Heart left ventricle (tissue), 16 donors: ENCODE data around the gene ARV1. TPM values are rescaled to one million over a fixed set of nuclear protein-coding genes. Genes with fewer than 3 reads are reported as not detected.

Experiments
- ATAC-seq, 4 donors: fragments of 200-7000 bp; cut with Tn5 transposase; one replicate each; pipeline ENCODE4 v1.9.1; 2020 to 2022; ENCODE audit warnings: moderate library complexity in 4 of 4, mild to moderate bottlenecking in 3 of 4, moderate number of reproducible peaks in 1 of 4
- DNase-seq, 5 donors: peaks; one replicate each; pipeline ENCODE4 v3.0.0-alpha.2; 2020
- H3K27ac ChIP-seq, 12 donors: fragments of 200-600 bp; sonication (generic) in 4 of 12; one replicate each; pipeline versions ENCODE4 v1.5.0 to v1.8.0; 2016 to 2022; ENCODE audit warnings: mild to moderate bottlenecking in 2 of 12
- H3K27me3 ChIP-seq, 9 donors: fragments of 200-600 bp; sonication (generic) in 2 of 9; one replicate each; pipeline versions ENCODE4 v1.5.1 to v1.8.0; 2016 to 2022; ENCODE audit warnings: mild to moderate bottlenecking in 3 of 9
- H3K36me3 ChIP-seq, 9 donors: fragments of 200-600 bp; sonication (generic) in 2 of 9; one replicate each; pipeline versions ENCODE4 v1.5.0 to v1.8.0; 2018 to 2022; ENCODE audit warnings: mild to moderate bottlenecking in 2 of 9
- H3K4me1 ChIP-seq, 12 donors: fragments of 200-600 bp; sonication (generic) in 4 of 12; one replicate each; pipeline versions ENCODE4 v1.5.0 to v1.8.0; 2016 to 2022; ENCODE audit warnings: mild to moderate bottlenecking in 3 of 12
- H3K4me3 ChIP-seq, 12 donors: fragments of 200-600 bp; sonication (generic) in 4 of 12; one replicate each; pipeline versions ENCODE4 v1.5.0 to v1.8.0; 2017 to 2022; ENCODE audit warnings: mild to moderate bottlenecking in 9 of 12, moderate library complexity in 4 of 12
- H3K9me3 ChIP-seq, 12 donors: fragments of 200-600 bp; sonication (generic) in 4 of 12; one replicate each; pipeline versions ENCODE4 v1.5.0 to v1.8.0; 2016 to 2022; ENCODE audit warnings: mild to moderate bottlenecking in 1 of 12
- CTCF ChIP-seq, 12 donors: fragments of 200-600 bp; sonication (generic) in 4 of 12; IDR thresholded peaks; one replicate each; pipeline versions ENCODE4 v1.5.0 to v1.8.0; 2018 to 2022; ENCODE audit warnings: antibody characterized with exemption in 12 of 12, mild to moderate bottlenecking in 5 of 12
- POLR2A ChIP-seq, 2 donors: fragments of 450-650 bp; IDR thresholded peaks; one replicate each; pipeline ENCODE4 v1.6.1; 2017; ENCODE audit warnings: antibody characterized with exemption in 2 of 2, mild to moderate bottlenecking in 2 of 2, moderate library complexity in 2 of 2
- WGBS, 4 donors: extraction: QIAGEN DNeasy Blood & Tissue Kit in 2 of 4; methylation state at CpG; one replicate each; pipeline versions ENCODE4 v1.1.5 to v1.1.7; 2013 to 2018; 5-methylcytosine and 5-hydroxymethylcytosine counted together
- intact Hi-C, 10 donors: fragments of 100-400 bp; cut with DNase I; formaldehyde crosslinking; loops; one replicate each; pipeline versions ENCODE4 v1.11.1 to v1.14.2; 2022
- long read RNA-seq, 3 donors: library from polyadenylated mRNA; unstranded; transcript quantifications; one replicate each; pipeline ENCODE4 v2.0.0, GENCODE V29; 2020 to 2021
- polyA plus RNA-seq, 2 donors: library from polyadenylated mRNA; stranded (reverse); fragments of 200-250 nt; gene quantifications; one replicate each; pipeline ENCODE4 v1.2.3, GENCODE V29; 2013
- total RNA-seq, 9 donors: library from RNA; depleted of rRNA in 2 of 9; stranded (reverse); fragments of >200 nt in 2 of 9; fragmentation: NEBNext Ultra II Directional in 3 of 9; extraction: Animal tissue kit (Norgen Biotek cat#: 25700) in 3 of 9; gene quantifications; one replicate each; pipeline versions ENCODE4 v1.1.0 to v1.2.4, GENCODE V29; 2016 to 2023
- donor health status: ischemic (EF 13 %, LVEDD 7.1; RV severe dilation, severe dysfunction).
- donor health status: healthy with polysubstance abuse.
- donor health status: DM: no; HTN: yes; CAD: no.
- donor health status: DM: no; HTN: no; CAD: no.
- donor health status: ischemic (EF 25% LVEDD 6.9; RV normal size, moderate dysfunction).
- donor health status: ischemic (EF 25% LVEDD 5.7; RV mildly dilated, moderate dysfunction).
- donor health status: healthy.
- donor health status: DM: yes; HTN: yes; CAD: no.
- donor health status: ischemic (EF 35%, LVEDD 5.7; RV mildly dilated, moderate dysfunction).
- donor health status: nonischemic (EF 11% LVEDD 7.7; RV severe dilation, severe dysfunction).
- donor health status: DM: yes; HTN: yes; CAD: no.
- donor health status: PGD.
- donor health status: ischemic (EF 29% LVEDD 5.4; RV normal size, mild dysfunction).
- donor health status: nonischemic (EF 23%, LVEDD 6.1; RV moderate dilation, normal function).

ARV1 gene
- total RNA-seq (10 to 100 TPM; 16.3 to 24.8 (median 22.0) TPM), polyA plus RNA-seq (10 to 100 TPM; 24.5 to 49.7 TPM)
- long read RNA-seq, donor 1, transcript ARV1-201 (6 exons, 1,335 nt), result major isoform, 14 of 17 reads
- long read RNA-seq, donor 1, partial matches to known transcripts, result 0 of 17 reads
- long read RNA-seq, donor 1, other reads (novel, unspliced or antisense), result 3 of 17 reads
- long read RNA-seq, donor 2, transcript ARV1-201 (6 exons, 1,335 nt), result major isoform, 70 of 89 reads
- long read RNA-seq, donor 2, partial matches to known transcripts, result 0 of 89 reads
- long read RNA-seq, donor 2, other reads (novel, unspliced or antisense), result 17 of 89 reads
- long read RNA-seq, donor 3, transcript ARV1-201 (6 exons, 1,335 nt), result major isoform, 12 of 16 reads
- long read RNA-seq, donor 3, partial matches to known transcripts, result 1 of 16 reads
- long read RNA-seq, donor 3, other reads (novel, unspliced or antisense), result 3 of 16 reads

GRCh38 chr1:230978491-230979388 lies at the start of gene ARV1, which contains the start of gene TTC13:
Gene ARV1, plus strand, starts transcription at chr1:230979094. Its CDS starts 12 bp downstream, at chr1:230979106.
Gene TTC13, minus strand, starts transcription at chr1:230978861. Its CDS starts 31 bp downstream, at chr1:230978830.
- peak within 1 kb of the TSS; percentile 40 to 92 (median 80) for H3K4me3 ChIP-seq
- TF ChIP-seq POLR2A (IDR thresholded peaks at IDR 0.05) (peak in 1 of 2 donors; percentile 79), CTCF (IDR thresholded peaks at IDR 0.05) (peak in 7 of 12 donors; percentile 19 to 48 (median 28))
- DNase-seq (peak; percentile 98 to 100 (median 99)), ATAC-seq (peak; percentile 100)
- no peaks in the 10 kb centered on the region for H3K9me3 ChIP-seq
- intact Hi-C loops, result loop anchor here in 3 of 10 donors (1.0 to 10.0 kb wide), 4 partner anchors 61 to 233 kb away; partner anchors contain the start of gene C1orf198 (in 1 of the 3)
- H3K36me3 ChIP-seq, result peaks cover 0 to 32% (median 9%) of the 10 kb centered on the region in 9 donors
- 0 to 1% (median 1%) methylated on average over 45 to 79 of the region's 79 CpGs for WGBS, 4 donors
- H3K4me1 ChIP-seq, result peaks cover 0 to 41% (median 20%) of the 10 kb centered on the region in 12 donors
- H3K27me3 ChIP-seq, result no peaks in the 10 kb centered on the region
- H3K27ac ChIP-seq, result peak within 1 kb of the TSS; percentile 75 to 88 (median 80)

- Histone ChIP-seq H3K27me3 (no peaks in the 10 kb centered on the region), H3K36me3 (peaks cover 0 to 93% (median 67%) of the 10 kb centered on the region in 9 donors), H3K27ac (no peak overlapping the region), H3K4me3 (no peak overlapping the region), H3K9me3 (no peaks in the 10 kb centered on the region), H3K4me1 (no peaks in the 10 kb centered on the region)
- TF ChIP-seq POLR2A (IDR thresholded peaks at IDR 0.05) (no peak), CTCF (IDR thresholded peaks at IDR 0.05) (no peak)
- WGBS, 4 donors, result 88 to 95% (median 93%) methylated on average over 3 of the region's 3 CpGs
- intact Hi-C loops, result no loop called here
- no peak for DNase-seq
- no peak for ATAC-seq
Measured at GRCh38 chr1:230930986-230931385, 47.9 kb upstream of the ARV1 start.

GRCh38 chr1:230935852-230936251 lies 43.0 kb upstream of the ARV1 start:
- H3K27ac ChIP-seq, result no peak overlapping the region
- no peaks in the 10 kb centered on the region for H3K27me3 ChIP-seq
- ATAC-seq (no peak), DNase-seq (no peak)
- no peak for TF ChIP-seq CTCF (IDR thresholded peaks at IDR 0.05)
- no peak for TF ChIP-seq POLR2A (IDR thresholded peaks at IDR 0.05)
- no peaks in the 10 kb centered on the region for H3K9me3 ChIP-seq
- H3K4me1 ChIP-seq, result no peaks in the 10 kb centered on the region
- H3K4me3 ChIP-seq, result no peak overlapping the region
- peaks cover 0 to 63% (median 24%) of the 10 kb centered on the region in 9 donors for H3K36me3 ChIP-seq
- 91 to 98% (median 96%) methylated on average over 6 of the region's 6 CpGs for WGBS, 4 donors
- intact Hi-C loops, result no loop called here
